HG02970 (cell line): Measurements from ENCODE around the gene SPTBN1.
"Not testable (repeated sequence)": the region's sequence is repeated elsewhere in the genome, so short reads cannot be mapped to it uniquely, and the experiment has no call there.

Experiments
- ATAC-seq: cut with Tn5 transposase; IDR thresholded peaks from one replicate; pipeline ENCODE4 v1.9.1; 2021; ENCODE audit warnings: mild to moderate bottlenecking, moderate library complexity, moderate number of reproducible peaks; ENCODE audit not compliant: unreplicated experiment, low FRiP score

The SPTBN1 gene

DNA sequence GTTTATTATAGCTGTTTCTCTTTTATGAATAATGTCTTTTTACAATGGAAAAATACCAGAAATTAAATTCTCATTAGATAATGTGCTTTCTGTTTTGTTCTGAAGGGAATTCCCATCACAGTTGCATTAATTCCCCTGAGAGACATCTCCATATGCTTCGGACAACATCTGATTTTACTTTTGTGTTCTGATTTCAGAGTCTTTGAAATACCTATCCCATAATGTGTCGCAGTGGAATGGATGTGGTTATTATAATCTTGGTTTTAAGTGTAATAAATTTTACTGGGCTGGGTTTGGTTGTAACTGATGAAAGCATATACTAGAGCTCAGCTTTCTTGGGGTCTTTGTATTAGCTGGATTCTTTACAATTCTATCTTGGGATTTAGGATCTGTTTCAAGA is 12.5 kb downstream of the SPTBN1 start:
- ATAC-seq = no peak

DNA sequence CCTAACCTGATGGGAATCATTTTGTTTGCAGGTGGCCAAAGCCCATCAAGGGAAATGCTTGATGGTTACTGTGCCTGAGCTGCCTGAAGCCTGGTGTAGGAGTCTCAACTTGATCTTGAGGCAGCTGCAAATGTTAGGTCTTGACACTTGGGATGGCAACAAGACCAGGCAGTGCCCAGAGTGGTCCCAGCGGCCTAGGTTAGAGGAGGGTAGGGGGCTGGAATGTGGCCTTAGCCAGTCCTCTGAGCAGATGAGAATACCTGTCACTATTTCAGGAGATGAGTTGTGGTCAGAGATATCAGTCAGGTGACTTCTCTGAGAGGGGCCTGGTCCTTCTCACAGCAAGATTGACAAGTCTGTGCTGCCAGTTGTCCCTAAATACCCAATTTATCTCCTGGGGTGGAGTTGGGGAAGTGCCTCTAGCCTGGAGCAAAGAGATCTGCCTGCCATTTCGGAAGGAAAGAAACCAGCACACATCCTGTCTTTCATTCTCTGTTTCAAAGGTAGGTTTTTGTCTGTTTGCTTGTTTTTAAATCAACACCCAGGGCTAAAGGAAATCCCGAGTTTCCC is 13.4 kb downstream of the SPTBN1 start:
- no peak for ATAC-seq

DNA sequence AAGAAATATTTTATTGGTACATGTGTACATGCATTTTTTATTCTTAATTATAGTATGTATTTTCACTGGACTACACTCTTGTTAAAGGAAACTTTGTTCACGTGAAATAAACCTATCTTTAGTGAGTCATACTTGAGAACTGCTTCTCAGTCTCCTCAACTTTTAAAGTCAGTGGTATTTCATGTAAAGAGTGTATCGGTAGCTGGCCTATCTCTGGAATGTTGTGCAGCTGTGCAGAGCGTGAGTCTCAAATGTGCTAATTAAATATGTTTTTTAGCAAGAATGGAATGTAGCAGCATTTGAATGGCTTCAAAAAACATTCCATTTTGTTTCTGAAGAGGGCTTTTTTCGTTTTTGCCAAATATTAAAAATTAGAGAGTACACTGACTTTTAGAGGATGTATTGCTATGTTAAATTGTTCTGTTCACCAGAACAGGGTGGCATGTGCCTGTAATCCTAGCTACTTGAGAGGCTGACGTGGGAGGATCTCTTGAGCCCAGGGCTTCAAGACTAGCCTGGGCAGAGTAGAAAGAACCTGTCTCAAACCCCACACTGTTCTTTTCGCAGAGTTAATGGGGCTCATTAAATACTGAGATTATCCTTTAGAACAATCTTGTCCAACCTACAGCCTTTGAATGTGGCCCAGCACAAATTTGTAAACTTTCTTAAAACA is 14.3 kb downstream of the SPTBN1 start:
- no peak for ATAC-seq

GRCh38 chr2:54471221-54471711 is 15.1 kb downstream of the SPTBN1 start:
- ATAC-seq = no peak

GRCh38 chr2:54473851-54474250 is 17.7 kb downstream of the SPTBN1 start:
- no peak for ATAC-seq

GRCh38 chr2:54475285-54475684 is 19.2 kb downstream of the SPTBN1 start:
- no peak for ATAC-seq

- no peak for ATAC-seq
Measured at GRCh38 chr2:54475919-54476318, 19.8 kb downstream of the SPTBN1 start.

DNA sequence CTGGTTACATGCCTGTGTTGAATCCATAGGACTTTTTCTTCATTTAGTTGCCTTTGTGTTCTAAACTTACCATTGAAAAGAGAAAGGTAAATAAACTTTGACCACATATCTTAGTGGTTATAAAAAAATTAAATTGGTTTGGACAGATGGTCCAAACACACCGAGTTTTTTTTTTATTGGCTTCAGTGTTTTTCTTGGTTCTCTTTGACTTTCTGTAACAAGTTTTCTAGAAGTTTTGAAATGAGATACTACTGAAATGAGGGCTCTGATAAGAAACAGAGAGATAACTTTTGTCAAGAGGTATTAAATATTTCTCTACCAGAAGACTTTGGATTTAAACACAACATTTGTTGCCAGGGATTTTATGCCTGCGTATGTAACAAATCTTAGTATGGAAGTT is 20.7 kb downstream of the SPTBN1 start:
- no peak for ATAC-seq

GRCh38 chr2:54477896-54478295 is 21.8 kb downstream of the SPTBN1 start:
- ATAC-seq = no peak

DNA sequence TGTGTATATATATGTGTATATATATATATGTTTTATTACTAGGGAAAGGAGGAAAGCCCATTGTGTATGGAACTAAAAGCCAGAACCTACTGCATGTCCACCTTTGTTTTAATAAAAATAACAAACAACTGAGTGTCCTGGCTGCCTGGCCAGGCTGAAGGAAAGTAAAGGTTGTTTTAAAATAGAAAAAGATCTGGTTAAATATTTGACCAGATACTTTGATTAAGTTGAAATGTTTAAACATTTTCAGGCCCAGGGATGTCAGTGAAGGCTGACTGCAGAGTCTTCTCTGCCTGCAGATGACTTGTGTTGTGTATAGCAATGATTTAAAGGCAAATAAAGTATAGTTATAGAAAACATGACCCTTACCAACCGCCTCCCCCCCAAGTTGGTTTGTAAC is 22.8 kb downstream of the SPTBN1 start:
- ATAC-seq = no peak

DNA sequence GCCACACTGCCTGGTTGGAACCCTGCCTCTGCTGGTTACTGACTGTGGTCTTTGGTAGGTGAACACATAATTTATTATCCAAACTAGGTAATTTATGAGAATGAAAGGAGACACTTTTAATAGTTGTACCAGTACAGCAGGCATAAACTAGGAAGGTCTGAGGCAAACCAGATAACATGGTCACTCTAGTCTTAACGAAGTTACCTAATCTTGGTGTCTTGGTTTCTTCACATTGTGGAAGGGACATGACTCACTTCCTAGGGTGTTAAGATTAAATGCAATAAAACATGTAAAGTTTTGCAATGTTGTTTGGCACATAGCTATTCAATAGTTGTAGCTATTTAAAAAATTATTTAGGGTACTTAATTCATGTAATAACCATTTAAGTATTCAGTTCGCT is 23.3 kb downstream of the SPTBN1 start:
- no peak for ATAC-seq

DNA sequence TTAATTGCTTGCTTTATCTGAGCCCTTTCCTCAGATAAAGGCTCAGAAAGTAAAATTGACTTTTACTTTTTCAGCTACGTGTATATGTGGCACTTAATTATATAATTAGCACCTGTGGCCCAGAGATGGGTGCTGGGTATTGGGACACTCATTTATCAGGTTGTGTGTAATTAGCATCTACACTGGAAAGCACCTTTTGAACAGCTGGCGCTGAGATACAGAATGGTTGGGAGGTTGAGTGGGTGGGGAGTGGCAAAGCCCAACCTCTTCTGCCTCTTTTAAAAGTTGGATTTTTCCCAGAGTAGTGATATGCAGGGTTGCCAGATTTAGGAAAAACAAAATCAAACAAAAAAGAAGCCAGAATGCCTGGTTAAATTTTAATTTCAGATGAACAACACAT is 23.9 kb downstream of the SPTBN1 start:
- ATAC-seq = no peak

- no peak for ATAC-seq
Measured at GRCh38 chr2:54481686-54482085, 25.6 kb downstream of the SPTBN1 start.

- ATAC-seq = no peak
Measured at GRCh38 chr2:54482715-54483114, 26.6 kb downstream of the SPTBN1 start.

DNA sequence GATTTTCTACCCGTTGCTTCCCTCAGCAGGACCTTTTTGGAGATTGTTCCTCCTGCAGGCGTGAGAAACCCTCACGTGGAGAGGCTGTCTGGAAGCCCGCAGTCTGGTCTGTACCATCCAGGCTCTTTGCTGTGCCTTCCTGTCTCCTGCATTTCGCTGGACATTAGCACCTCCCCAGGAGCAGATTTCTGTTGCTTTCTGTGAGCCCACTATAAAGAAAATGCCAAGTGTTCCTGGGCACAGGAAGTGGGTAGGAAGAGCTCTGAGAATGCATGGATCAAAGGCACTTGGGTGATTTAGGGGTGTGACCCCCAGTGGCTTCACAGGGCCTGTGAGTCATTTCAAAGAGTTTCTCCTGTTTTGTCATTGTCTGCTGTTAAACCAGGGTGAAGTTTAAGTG is 27.3 kb downstream of the SPTBN1 start:
- no peak for ATAC-seq

DNA sequence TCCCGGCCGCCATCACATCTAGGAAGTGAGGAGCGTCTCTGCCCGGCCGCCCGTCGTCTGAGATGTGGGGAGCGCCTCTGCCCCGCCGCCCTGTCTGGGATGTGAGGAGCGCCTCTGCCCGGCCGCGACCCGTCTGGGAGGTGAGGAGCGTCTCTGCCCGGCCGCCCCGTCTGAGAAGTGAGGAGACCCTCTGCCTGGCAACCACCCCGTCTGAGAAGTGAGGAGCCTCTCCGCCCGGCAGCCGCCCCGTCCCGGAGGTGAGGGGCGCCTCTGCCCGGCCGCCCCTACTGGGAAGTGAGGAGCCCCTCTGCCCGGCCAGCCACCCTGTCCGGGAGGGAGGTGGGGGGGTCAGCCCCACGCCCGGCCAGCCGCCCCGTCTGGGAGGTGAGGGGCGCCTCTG is 29.6 kb downstream of the SPTBN1 start:
- ATAC-seq = not testable (repeated sequence)

DNA sequence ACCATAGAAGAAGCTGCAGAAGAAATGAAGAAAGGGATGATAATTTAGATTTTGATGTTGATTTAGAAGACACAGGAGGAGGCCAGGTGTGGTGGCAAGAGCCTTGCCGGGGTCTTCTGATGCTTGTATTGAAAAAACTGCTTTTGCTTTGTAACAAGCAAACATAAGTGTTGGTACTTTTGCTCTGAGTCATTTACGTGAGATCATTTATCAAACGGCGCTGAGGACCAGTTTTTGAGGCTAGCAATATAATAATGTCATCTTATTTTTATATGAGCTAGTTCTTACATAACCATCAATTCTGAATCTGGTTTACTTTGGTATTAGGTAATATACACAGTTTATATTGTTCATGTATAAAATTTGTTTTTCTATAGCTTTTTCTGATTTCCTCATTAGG is 30.6 kb downstream of the SPTBN1 start:
- no peak for ATAC-seq

GRCh38 chr2:54490863-54491262 is 34.7 kb downstream of the SPTBN1 start:
- no peak for ATAC-seq

GRCh38 chr2:54492335-54492734 is 36.2 kb downstream of the SPTBN1 start:
- no peak for ATAC-seq

DNA sequence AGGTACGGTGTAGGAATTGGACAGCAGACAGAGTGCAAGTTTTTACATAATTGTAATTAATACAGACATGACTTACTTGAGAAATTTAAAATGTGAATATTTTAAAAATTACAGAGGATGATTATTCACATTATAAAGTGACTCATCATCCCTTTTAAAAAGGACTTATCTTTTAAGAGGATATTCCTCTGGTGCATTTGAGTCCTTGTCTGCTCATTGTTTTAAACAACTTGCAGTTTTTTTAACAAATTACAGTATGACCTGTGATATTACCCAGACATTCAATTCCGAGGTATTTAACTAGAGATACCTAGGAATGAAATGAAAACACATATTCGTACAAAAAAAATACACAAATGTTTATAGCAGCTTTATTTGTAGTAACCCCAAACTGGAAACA is 38.0 kb downstream of the SPTBN1 start:
- no peak for ATAC-seq

DNA sequence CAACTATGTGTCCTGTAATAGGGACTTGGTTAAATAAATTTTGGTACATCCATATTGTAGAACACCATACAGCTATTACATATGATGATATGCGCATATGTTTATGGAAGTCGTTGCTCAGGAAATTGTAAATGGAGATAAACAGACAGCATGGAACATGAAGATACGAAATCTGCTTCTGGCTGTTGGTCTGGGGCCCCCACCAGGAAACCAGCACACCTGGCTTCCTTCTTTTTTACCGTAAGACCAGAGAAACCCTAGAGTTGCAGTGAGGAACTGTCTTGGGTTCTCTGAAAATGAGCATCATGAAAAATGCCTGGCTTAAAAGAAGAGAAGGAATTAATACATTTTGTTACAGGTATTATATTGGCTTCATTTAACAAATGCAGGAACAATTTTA is 40.8 kb downstream of the SPTBN1 start:
- no peak for ATAC-seq
